B cell (primary cell): ENCODE results near the gene PLCB1.

Source experiments
- CTCF ChIP-seq: fragments of 200-600 bp; IDR thresholded peaks from one replicate; pipeline ENCODE4 v1.8.0; 2022; ENCODE audit warnings: antibody characterized with exemption, mild to moderate bottlenecking
- EZH2 ChIP-seq: IDR thresholded peaks from 2 replicates; pipeline ENCODE4 v1.6.1; 2012; ENCODE audit warnings: borderline replicate concordance, low read depth, mild to moderate bottlenecking, moderate library complexity, low read length; ENCODE audit not compliant: insufficient read depth, poor library complexity, severe bottlenecking

GRCh38 chr20:8512003-8512402 is 379.9 kb downstream of the PLCB1 start:
- TF ChIP-seq CTCF = no peak
- no peak for TF ChIP-seq EZH2
